ENCODE results near the gene TAS1R3.
A peak's percentile ranks its signal among the peaks of the same experiment; 100 is the strongest.

TAS1R3 gene

DNA sequence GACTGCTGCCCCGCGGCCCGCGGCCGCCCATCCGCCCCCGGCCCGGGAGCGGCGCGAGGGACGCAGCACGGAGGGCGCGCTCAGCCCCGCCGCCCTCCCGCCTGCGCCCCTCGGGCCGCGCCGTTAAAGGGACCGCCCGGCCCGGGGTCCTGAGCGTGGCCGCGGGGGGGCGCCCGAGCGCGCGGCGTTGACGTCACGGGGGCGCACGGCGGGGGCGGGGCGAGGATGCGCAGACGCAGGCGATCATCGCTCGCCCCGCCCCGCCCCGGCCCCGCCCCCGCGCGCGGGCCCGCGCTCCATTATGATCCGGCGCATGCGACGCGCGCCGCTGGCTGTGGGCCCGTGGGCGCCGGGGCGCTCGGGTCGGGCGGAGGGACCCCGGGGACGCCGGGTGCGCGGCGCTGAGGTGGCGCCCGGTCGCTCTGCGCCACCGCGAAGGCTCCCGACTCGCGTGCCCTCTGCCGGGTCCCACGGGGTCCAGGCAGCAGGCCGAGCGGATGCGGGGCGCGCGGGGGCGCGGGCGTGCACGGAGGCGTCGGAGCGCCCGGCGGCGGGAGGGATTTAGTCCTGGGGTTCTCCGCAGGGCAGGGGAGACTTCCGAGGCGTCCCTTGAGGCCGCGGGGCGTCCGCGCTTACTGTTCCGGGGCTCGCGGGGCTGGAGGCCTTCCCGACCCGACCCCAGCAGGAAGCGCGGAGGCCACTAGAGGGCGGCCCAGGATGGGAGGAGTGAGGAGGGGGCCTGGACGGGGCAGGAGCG, 18.4 kb downstream of the TAS1R3 start, which contains the start of gene DVL1:
Gene DVL1, minus strand, starts transcription at position 163 of the 757 bp plus-strand sequence. CDS start 353 bp downstream, outside the sequence.
- peak within 1 kb of the TSS; percentile 77 for H3K4me3 ChIP-seq (ENCODE audit: low read depth, low read length)

DNA sequence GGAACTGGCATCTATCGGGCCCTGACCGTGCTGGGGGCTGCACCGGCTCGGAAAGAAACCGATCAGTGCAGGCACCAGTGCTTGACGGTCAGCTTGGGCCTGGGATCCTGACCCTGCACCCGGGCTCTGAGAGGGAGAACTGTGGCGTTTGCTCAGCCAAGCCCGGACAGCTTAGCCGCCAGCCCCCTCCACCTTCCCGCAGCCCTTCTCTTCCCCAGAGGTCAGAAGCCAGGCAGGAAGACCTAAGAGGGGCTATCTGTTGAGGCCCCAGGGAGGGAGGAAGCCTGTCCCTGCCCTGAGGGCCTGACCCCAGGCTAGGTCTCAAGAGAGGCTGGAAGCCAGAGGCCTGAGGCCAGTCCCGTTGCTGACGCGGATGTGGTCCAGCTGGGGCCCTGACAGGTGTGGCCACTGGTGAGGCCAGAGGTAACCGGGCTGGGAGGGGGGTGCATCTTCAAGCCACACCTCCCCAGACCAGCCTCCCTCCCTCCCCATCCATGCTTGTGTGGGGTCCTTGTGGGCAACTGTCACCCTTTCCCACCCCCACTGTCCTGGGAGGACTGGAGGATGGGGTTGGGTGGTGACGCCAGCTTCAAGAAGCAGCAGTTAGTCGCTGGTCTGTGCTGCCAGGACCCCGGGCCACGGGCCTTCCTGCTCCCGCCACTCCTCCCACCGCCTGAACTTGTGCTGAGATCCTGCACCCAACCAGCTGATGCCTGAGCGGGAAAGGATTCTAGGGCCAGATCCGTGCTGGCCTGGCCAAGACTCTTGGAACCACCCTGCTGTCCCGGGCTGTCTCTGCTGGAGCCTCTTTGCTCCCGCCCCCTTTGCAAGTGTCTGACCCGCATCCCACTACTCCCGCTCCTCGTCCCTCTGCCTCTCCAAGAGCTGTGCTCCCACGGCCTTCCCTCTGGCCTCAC, 20.7 kb downstream of the TAS1R3 start:
- no peak overlapping the region for H3K4me3 ChIP-seq (ENCODE audit: low read depth, low read length)

DNA sequence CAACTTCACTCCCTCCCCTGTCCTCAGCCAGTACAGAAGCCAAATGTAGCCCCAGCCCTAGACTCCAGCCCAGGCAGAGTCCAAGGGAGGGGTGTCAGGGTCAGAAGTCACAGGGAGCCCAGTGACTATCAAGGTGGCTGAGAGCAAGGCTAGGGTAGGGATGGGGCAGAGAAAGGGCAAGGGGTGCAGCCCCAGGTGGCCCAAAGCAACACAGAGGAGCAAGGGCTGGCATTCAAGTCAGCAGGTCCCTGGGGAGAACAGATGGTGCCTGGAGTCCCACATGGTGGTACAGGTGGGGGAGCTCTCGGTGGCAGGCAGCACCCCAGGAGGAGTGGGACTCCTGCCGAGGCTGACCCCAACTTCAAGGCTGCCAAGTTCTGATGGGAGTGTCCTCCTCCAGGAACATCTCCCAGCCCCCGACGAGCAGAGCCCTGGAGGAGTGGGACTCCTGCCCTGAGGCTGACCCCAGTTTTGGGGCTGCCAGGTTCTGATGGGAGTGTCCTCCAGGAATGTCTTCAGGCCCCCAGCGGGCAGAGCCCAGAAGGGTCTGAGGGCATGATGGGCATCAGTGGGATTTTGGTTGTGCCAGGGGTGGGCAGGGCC, 21.8 kb downstream of the TAS1R3 start:
- H3K4me3 ChIP-seq (ENCODE audit: low read depth, low read length): no peak overlapping the region

DNA sequence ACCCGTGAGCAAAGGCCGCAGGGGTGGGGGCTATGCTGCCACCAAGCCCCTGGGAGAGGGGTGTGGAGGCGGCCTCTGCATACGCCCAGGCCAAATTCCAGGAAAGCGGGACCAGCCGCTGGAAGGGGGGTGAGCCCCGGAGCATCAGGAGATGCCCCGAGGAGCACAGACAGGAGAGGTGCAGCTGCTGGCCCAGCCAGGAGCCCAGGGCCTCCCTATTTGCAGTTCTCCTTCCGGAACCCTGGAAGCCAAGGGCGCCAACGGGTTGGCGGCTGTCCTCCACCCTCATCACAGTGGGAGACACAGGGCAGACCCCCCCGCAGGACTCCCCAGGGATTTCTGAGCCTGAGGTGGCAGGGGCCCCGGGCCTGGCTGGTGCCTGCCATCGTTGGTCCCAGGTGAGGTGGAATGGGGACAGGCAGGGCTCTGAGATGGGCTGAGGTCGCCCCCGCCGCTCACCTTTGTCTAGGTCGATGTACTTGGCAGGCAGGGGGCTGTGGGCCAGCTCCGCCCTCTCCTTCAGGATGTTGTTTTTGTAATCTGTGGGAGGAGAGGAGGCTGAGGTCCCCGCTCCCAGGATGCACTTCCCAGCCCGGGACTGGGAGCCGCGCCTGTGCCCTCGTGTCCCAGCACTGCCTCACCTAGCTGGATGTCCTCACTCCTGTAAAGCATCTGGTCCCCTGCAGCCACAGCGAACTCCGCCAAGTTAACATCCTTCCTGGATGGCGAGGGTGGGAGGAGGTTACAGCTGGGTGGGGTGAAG, 22.5 kb downstream of the TAS1R3 start:
- no peak overlapping the region for H3K4me3 ChIP-seq (ENCODE audit: low read depth, low read length)

DNA sequence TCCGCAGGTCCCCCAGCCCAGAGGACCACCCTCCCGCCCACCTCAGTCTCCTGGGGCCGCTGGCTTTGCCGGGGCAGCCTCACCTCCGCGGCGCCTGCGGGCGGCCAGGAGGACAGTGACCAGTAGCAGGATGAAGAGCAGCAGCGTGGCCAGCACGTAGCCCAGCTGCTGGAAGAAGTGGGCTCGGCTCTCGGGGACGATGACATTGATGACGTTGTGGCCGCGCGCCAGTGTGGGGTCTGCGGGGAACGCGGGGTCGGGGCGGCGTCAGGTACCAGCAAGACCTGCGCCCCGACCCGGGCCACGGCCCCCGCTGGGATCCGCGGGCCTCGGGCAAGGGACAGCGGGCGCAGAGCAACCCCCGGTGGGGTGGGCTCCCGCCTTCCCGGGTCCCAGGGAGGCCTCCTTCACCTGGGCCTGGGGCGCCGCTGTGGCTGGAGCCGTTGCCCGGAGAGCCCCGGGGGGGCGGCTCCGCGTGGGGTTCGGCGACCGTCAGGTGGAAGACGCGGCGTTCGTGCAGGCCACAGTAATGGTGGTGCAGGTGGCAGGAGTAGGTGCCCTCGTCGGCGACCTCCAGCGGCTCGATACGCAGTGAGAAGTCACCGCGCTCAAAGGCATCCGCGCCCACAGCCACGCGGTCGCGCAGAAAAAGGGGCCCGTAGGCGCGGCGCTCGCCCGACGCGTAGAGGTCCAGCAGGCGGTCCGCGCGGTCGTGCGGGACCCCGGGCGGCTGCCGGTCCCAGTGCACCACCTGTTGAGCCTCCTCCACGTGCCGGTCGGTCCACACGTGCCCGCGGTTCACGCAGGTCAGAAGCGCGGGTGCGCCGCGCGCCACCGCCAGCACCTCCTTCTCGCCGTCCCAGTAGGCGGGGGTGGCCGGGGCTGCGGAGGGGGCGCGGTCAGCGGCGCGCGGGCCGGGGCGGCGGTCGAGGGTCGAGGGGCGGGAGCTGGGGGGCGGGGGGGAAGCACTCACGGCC, 23.5 kb downstream of the TAS1R3 start:
- no peak overlapping the region for H3K4me3 ChIP-seq (ENCODE audit: low read depth, low read length)

DNA sequence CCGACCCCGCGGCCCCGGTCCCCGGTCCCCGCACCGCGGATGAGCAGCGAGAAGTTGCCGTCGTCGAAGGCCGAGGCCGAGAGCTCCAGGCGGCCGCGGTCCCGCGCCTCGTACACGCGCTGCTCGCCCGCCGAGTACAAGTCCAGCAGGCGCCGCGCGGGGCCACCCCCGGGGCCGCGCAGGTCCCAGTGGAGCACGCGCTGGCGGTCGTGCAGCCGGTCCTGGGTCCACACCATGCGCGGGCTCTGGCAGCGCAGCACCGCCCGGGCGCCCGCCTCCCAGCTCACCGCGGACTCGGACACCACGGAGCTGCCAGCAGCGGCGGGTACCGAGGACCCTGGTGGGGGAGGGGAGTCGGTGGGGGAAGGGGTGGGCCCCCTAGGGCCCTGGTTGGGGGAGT, 24.3 kb downstream of the TAS1R3 start:
- no peak overlapping the region for H3K4me3 ChIP-seq (ENCODE audit: low read depth, low read length)

DNA sequence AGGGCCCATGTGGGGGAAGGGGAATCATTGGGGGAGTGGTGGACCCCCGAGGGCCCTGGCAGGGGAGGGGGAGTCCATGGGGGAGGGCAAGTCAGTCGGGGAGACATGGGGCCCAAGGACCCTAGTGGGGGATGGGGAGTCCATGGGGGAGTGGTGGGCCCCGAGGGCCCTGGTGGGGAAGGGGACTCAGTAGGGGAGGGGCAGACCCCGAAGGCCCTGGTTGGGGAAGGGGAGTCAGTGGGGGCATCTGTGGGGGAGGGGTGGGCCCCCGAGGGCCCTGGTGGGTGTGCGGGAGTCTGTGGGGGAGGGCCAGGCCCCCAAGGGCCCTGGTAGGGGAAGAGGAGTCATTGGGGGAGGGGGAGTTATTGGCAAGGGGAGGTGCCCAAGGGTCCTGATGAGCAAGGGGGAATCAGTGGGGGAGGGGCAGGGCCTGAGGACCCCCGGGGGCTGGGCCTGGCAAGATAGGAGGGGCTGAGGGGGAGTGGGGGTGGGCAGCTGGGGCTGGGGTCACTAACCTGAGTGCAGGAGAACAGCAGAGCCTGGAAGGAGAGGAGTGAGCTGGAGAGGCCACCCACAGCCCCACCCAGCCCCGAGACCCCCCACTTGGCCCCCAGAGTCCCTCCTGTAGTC, 25.2 kb downstream of the TAS1R3 start:
- no peak overlapping the region for H3K4me3 ChIP-seq (ENCODE audit: low read depth, low read length)

DNA sequence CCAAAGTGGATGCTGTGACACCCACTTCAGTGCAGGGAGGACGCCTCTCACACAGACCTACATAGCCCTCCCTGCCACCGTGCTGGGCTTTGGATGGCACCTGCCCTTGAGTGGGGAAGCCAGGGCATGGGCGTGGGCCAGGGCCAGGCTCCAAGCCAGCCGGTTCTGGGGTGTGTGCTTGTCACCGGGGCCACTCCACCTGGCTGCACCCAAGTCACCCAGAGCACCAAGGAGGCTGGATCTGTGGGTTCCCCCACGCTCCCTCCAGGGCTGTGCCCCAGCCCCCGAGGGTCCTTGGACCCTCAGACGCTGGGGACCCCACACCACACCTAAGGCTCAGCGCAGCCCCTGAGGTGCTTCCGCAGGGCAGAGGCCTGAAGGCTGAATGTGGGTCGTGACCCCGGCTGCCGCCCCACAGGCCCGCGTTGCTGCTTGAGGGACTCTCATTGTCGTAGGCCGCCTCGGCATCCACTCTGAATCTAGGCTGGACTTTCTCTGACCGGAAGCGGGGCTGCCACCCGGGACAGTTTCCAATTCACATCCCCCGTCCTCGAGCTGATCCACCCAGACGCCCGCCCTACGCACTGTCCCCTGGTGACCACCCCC, 25.8 kb downstream of the TAS1R3 start:
- H3K4me3 ChIP-seq (ENCODE audit: low read depth, low read length): no peak overlapping the region

DNA sequence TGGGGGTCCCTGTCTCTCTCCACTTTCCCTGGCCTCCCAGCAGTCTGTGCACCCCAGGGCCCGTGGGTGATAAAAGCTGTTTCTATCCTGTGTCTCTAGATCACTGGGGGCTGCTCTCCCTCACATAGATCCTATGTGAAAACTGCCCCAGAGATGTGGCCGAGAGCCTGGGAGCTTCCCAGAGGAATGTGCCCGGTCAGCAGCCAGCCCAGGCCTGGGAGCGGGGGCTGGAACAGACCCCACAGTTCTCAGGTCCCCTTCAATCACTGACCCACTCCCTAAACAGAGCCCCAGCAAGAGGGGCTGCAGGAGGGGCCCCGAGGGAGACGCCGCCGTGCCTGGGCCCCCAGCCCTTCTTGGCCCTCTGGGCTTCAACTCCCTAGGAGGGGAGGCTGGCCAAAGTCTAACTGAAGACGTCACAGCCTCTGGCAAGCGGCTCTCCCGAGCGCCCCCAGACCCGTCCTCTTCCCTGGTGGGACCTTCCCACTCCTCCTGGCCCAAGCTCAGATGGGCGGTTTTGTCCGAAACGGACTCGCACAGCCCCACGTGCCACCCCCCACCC, 26.9 kb downstream of the TAS1R3 start:
- peak overlapping the region; percentile 17 for H3K4me3 ChIP-seq (ENCODE audit: low read depth, low read length)

DNA sequence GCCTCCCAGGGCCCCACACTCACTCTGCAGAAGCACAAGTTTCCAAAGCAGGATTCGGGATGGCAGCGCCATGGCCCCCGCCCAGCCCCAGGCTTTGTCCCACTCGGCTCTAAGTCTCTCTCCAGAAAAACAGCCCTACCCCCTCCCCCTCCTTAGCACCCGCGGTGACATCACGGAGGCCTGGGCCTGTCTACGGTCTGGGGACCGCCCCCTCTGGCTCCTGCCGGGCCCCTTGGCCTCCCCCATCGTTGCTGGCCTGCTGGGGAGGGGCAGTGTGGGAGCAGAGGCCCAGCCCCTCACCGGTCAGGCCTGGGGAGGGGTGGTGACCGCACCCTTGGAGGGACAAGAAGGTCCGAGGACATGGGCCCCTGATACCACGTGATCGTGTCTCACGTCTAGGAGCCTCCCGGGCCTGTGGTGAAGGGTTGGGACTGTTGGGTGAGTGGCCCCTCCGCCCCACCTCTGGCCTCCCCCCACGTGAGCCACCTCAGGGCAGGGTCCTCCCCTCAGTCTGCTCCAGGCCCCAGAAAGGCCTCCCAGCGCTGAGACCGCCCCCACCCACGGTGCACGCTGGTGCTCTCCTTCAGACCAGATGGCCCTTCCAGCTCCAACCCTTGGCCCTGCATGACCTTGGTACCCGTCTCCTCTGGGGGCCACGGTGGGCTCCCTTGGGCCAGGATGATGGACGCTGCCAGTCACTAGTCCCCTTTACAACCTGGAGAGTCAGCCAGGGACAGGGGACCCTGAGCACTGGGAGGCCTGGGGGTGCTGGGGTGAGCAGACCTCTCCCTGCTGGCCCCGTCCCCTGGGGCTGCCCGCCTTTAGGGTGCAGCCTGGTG, 27.6 kb downstream of the TAS1R3 start, which contains the start of gene MXRA8:
Gene MXRA8, minus strand, starts transcription at position 123 of the 839 bp plus-strand sequence. Its CDS starts 51 bp downstream, at position 72.
- H3K4me3 ChIP-seq (ENCODE audit: low read depth, low read length): peak within 1 kb of the TSS; percentile 17

DNA sequence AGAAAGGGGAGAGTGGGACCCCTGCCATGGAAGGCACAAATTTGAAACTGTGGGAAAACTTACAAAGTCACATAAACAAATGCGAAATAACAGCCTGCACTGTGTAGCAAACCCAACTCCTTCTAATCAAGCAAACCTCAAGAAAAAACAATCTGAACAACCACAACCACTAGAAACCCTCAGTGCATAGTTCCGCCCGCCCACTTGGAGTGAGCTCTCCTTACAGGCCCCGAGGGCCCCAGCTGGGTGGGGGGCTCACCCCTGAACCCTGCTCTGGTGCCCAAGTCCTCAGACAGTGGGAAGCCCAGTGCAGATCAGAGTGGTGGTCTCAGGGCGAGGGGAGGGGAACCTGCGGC, 28.2 kb downstream of the TAS1R3 start:
- no peak overlapping the region for H3K4me3 ChIP-seq (ENCODE audit: low read depth, low read length)

DNA sequence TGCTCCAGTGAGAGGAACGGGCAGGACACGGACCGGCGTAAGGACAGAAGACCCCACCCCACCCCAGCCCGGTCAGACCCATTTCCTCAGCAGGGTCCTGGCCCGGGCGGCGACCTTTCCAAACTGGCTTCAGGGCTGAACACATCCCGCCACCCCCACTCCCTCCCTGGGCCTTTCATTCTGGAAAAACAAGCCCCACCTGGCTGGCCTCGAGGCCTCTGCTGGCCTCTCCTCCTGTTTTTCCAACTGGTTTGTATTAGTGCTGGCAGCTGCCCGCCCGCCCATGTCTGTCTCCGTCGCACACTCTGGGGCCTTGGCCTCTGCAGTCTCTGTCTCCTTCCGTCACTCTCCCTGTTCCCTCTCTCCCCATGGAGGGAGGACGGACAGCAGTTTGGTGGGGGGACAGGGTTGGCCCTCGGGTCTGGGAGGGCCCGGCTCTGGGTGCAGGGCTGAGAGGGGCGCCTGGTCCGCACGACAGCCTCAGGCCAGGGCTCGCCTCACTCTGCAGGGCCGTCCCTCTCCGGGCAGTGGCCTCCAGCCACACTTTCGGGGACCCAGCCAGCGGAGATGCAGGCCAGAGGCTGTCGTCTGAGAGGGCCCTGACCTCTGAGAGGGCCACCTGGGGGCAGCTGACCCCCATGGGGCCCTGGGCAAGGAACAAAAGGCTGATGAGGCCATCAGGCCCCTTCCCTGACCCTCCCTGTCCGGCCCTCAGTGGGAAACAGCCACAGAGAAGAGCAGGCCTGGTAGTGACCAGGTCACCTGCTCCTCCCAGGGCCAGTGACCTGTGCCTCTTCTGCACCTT, 28.8 kb downstream of the TAS1R3 start:
- no peak overlapping the region for H3K4me3 ChIP-seq (ENCODE audit: low read depth, low read length)

DNA sequence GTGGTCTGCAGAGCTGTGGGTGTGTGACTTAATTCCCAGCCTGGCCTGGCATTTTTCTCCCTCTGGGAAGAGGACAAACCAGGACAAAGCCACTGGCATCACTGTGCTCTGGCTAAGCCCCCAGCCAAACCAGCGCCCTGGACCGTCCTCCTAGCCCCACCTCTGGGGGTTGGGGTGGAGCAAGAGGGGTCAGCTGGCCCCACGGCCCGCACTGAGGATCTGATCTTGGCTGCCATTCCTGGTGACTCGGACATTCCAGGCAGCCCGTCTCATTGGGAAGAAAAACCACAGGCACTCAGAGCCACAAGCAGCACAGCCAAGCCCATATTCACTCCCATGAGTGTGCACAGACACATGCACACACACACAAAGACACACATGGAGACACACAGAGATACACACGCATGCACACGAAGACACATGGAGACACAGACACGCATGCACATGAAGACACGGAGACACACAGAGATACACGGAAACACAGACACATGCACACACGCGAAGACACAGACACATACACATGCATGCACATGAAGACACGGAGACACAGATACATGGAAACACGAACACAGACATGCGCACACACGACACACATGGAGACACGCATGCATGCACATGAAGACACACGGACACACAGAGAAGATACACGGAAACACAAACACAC, 29.6 kb downstream of the TAS1R3 start:
- H3K4me3 ChIP-seq (ENCODE audit: low read depth, low read length): no peak overlapping the region

DNA sequence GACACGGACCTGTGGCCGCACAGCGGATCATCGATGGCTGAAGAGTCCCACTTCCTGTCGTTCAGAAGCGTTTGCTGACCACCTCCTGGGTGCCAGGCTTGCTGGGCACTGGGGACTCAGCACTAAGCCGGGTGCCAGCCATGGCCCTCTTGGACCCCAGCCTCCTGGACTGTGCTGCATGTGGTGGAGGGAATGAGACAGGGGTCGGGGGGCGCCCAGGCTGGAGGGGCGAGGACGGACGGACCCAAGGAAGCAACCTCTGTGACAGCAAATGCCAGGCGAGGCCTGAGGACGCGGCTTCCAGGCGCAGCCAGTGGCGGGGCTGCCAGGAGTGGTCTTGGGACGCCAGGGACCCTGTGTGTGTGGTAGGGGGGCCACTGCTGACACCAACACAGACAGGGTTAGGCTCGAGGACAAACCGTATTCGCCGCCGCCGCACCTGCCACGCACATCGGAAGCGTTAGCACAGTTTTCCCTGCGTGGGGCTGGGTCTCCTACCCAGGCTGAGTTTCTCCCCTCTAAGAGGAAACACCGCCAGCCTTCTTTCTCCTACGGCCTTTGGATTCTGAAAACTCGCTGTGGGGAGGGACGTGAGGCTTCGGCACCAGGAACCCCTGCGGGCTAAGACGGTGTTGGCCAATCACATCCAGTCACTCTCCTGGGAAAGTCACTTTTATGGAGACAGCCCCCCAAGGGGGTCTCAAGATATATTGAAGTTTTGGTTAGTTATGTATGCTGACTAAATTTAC, 30.3 kb downstream of the TAS1R3 start:
- no peak overlapping the region for H3K4me3 ChIP-seq (ENCODE audit: low read depth, low read length)

DNA sequence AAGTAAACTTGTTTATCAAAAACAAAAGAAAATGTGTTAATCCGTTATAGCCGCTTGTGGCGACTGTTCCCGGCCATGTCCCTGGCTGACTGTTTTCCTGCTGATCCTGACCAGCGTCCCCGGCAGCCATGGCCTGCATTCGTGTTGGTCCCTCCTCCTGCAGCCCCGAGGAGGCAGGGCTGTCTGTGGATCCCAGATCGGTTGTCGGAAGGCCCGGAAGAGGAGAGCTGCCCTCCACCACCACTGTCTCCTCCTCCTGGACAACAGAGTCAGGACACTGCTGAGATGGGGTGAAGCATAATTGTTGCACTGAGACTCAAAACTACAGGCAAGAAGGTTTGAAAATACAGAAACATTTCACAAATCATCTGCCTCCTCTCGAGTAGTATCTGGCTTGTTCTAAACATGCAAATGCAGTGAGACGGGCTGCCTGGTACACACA, 30.9 kb downstream of the TAS1R3 start:
- H3K4me3 ChIP-seq (ENCODE audit: low read depth, low read length): no peak overlapping the region
